Fibroblast of upper back skin (primary cell): ENCODE measurements around the gene ASB12.
"Not testable (repeated sequence)": the region's sequence is repeated elsewhere in the genome, so short reads cannot be mapped to it uniquely, and the experiment has no call there.

ENCODE experiments used
- DNase-seq: peaks from one replicate; pipeline ENCODE4 v3.0.0-alpha.2; 2013

Gene ASB12

GRCh38 chrX:64230123-64230970 lies at the start of gene ASB12:
Gene ASB12 (minus strand): TSS chrX:64230607. CDS start chrX:64225650, 4,957 bp downstream.
- no peak for DNase-seq

DNA sequence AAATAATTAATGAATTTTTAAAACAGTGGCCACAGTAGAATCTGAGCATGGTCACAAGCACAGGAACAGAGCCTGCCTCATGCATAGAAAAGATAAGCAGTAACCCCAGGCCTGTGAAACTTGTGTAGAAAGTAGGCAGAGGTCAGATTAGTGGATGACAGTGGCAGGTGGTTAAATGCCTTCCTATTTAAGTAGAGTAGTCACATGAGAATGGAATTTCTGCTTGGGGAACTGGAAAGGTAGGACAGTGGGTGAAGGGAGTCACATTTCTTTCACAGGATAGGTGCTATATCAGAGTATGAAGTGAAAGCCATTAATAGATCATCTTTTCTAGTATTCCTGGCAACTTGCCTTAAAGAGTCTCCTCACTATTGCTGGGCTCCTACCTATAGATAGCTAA lies 34.9 kb upstream of the ASB12 start:
- no peak for DNase-seq

- no peak for DNase-seq
Observed at GRCh38 chrX:64229154-64229553, 1.3 kb downstream of the ASB12 start.

DNA sequence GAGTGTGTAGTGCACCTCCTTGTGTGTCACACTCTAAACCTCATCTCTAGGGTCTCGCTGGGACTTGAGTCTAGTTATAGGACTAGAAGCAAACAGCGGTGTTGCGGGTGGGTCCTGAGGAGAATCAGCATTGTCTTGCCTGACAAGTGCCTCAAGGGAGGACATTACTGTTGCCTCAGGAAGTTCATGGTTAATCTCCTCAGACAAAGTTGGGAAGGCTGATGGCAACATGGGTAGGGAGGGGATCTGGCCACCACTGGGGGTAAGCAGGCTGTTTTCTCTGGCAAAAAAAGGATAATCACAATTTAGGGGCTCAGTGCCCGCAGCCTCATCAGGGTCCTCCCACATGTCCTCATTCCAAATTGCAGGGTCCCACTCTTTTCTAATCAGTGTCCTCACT lies 12.4 kb downstream of the ASB12 start:
- no peak for DNase-seq

GRCh38 chrX:64213989-64214388 lies 16.4 kb downstream of the ASB12 start:
- not testable (repeated sequence) for DNase-seq

- DNase-seq, result peak; percentile 17
Observed at GRCh38 chrX:64206556-64207162, 23.7 kb downstream of the ASB12 start.

- DNase-seq, result peak; percentile 91
Observed at GRCh38 chrX:64205735-64206501, 24.5 kb downstream of the ASB12 start.

GRCh38 chrX:64205441-64205734 lies 25.0 kb downstream of the ASB12 start, which contains the start of gene AMER1:
Gene AMER1 (minus strand): TSS chrX:64205708. CDS start chrX:64193286, 12,422 bp downstream.
- DNase-seq, result no peak

DNA sequence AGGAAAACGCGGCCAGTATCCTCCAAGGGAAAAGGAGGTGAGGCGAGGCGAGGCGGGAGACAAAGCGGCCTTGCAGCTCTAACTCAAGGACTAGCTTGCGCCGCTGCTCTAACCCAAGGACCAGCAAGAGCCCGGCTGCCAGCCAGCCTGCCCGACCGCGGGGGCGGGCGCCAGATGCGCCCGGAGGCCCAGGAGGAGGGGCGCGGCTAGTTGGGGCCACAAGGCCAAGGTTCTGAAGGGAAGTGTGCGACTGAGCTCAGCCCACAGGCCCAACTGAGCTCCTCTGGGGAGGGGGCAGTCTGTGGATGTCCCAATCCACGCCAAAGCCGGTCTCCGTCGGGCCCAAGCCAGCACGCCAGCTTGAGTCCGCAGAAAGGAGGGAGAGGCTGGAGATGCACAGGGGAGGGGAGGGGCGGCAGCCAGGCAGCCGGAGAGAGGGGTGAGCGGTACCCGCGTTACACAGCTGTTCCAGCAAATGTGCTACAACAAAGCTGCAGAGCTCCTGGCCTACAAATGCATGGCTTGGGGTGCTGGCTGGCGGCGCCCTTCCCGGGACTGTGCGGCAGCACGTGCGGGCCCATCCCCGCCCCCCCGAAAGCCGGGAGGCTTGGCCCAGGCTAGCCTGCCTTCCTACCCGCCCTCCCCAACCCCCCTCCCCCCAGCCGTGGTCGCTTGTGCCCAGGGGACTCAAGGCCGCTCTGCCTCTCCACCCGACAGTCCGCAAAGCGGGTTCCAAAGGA lies 25.5 kb downstream of the ASB12 start:
- peak; percentile 13 for DNase-seq

DNA sequence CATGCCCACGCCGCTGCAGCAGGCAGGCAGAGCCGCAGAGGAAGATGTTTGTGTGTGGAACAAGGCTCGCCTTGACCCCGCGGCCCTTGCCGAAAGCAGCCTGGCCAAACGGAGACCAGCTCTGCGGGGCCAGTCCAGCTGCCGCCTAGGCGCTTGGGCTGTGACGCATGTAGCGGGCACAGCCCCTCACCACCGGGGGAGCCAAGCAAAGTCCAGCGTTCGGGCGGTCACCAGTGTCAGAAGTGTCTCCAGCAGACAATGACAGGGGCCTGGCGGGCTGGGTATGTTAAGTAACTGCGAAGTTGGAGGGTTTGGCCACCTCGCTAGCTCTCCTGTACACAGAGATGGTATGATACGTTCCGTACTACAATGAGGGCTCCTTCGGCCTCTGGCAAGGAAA lies 26.2 kb downstream of the ASB12 start:
- DNase-seq, result no peak

GRCh38 chrX:64202808-64203325 lies 27.5 kb downstream of the ASB12 start:
- peak; percentile 76 for DNase-seq

DNA sequence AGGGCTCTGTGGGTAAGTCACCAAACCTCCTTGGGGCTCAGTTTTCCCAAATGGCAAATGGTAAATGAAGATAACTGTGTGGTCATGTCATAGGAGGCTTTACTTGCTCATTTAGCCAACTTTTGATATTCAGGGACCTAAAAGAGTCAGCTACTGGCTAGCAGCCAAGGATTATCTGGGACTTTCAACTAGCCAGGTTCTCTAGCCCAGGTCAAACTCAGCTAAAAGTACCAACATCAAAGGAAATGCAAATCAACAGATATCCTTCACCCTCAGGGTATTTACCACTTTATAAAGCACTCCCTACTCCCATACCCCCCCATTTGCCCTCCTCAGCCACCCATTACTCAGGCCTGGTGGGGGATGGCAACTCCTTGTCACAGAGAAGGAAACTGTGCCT lies 32.4 kb downstream of the ASB12 start:
- no peak for DNase-seq

- DNase-seq, result no peak
Observed at GRCh38 chrX:64196606-64197005, 33.8 kb downstream of the ASB12 start.

DNA sequence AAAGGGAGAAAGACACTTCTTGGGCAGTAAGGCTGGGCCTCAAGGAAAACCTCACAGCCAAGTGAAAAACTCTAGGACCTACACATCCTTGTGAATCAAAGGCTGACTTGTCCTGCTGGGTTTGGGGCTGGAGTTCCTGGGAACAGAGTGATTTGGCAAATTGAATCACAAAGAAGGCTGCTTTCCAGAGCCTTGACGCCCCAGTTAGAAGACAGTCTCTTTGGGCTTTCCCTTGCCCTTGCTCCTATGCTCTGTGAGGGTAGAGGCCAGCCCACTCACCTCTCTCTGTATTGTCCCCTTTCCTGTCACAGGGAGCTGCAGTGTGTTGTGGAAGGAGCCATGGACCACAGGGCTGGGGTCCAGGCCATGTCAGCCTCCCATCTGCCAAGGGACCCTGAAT lies 34.5 kb downstream of the ASB12 start:
- DNase-seq, result no peak

DNA sequence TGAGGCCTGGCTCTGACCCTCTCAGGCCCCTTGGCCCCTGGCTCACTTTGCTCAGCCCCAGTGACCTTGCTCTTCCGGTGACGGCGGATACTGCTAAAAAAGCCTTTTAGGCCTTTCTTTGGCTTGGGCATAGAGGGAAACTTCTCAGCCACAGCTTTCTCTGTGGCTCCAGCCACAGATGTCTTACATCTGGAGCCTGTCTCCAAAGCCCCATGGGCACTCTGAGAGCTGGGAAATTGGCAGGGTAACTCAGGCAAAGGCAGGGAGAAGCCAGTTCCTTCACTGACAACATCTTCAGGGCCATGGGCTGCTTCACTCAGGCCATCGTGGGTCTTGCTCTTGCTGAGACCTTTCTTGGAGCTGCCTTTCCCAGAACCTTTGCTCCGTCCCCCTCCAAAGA lies 37.7 kb downstream of the ASB12 start:
- no peak for DNase-seq

DNA sequence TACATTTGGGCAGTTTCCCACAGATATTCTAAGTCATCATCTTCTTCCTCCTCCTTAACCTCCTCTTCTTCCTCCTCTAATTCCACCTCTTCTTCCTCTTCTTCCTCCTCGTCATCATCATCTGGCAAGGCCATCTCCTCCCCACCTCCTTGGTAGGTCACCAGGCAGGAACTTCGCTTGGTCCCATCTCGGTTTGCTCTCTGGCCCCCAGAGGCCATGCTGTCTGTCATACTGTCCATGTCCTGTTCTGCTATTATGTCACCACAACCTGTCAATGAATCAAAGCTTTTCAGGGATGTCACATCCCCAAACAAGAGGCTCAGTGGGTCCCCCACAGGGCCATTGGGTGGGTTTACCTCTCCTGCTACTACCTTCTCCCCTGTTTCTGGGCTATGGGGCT lies 38.4 kb downstream of the ASB12 start:
- DNase-seq, result no peak

DNA sequence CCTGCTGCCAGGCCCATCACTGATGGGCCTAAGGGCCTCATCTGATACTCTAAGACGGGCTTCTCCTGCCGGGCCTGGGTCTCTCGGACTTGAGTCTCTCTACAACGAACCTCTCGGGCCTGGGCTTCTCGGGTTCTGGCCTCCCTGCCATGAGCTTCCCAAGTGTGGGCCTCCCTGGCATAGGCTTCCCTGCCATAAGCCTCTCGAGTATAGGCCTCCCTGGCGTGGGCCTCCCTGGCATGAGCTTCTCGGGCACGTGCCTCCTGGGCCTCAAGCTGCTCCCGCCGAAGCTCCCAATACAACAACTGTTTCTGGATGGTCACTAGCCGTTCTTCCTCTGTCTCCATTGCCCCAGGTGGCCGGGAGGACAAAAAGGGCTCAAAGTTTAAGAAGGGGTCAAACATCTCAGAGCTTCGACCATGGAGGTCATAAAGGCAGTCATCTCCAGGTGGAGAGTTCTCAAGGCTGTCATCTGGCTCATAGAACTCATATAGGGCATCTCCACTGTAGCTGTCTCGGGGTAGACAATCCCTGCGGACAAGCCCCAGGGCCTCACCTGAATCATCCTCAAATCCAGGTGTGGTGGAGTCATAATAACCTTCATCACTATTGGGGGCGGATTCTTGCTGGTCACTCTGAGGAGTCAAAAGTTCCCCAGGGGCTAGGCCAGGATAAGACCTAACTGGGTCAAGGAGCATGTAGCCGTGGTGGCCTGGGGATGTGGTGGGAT lies 39.0 kb downstream of the ASB12 start:
- DNase-seq, result no peak

DNA sequence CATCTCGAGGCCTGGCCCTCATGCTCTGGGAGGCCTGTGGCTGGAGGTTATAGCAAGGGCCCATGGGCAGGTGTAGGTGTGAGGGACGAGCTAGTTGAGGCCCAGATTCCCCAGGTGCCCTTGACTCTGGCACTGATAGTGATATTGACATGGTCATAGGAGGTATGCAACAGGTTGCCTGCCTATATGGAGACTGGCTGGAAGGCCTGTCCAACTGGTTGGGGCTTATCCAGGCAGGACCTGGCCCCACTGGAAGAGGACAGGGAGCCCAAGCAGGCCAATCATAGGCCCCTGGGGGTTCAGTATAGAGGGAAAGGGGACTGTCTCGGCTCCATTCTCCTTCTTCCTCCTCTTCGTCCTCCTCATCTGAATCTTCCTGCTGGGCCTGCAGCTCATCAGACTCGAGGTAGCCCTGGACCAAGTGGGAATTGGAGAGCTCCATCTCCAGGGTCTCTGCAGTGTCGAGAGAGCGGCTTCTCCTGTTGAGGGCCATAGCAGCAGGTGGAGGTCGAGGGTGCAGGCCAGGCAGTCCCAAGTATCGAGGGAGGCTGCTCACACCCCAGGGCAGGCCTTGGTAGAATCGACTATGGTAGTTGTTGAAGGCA lies 40.2 kb downstream of the ASB12 start:
- no peak for DNase-seq

GRCh38 chrX:64188901-64189300 lies 41.5 kb downstream of the ASB12 start:
- DNase-seq, result no peak

GRCh38 chrX:64187762-64188150 lies 42.7 kb downstream of the ASB12 start:
- DNase-seq, result no peak

- no peak for DNase-seq
Observed at GRCh38 chrX:64186974-64187761, 43.2 kb downstream of the ASB12 start.
